H1 (cell line): ENCODE data around the gene GMFB. TPM values are rescaled to one million over a fixed set of nuclear protein-coding genes. Genes with fewer than 3 reads are reported as not detected.

Source experiments
- CTCF ChIA-PET: fragments of 300-600 bp; sonication (Branson Sonifier 250); formaldehyde crosslinking; loops from one replicate; lab custom pipeline; 2021; ENCODE audit not compliant: partially characterized antibody; lab: Charles Lee
- POLR2A ChIA-PET: fragments of 300-600 bp; sonication (Branson Sonifier 250); formaldehyde crosslinking; loops from one replicate; lab custom pipeline; 2021; ENCODE audit warnings: inconsistent platforms; ENCODE audit not compliant: partially characterized antibody; lab: Charles Lee
- DNase-seq, 2 experiments: peaks; one replicate each; pipeline versions ENCODE4 v3.0.0 to v3.0.0-alpha.2; 2010 to 2022; ENCODE audit warnings: low spot score in 2 of 2, low read depth in 1 of 2, mixed read lengths in 1 of 2
- FAIRE-seq: peaks from 2 replicates; lab custom pipeline; 2011; peaks lifted over from hg19 to GRCh38; lab: Jason Lieb, UNC
- H2AFZ ChIP-seq: 2 replicates; pipeline ENCODE4 v1.8.1; 2012; ENCODE audit warnings: low read length, inconsistent platforms
- H2AK5ac ChIP-seq: 2 replicates; pipeline ENCODE4 v1.6.1; 2013; ENCODE audit warnings: low read depth, low read length
- H2BK120ac ChIP-seq: replicated peaks from 2 replicates; pipeline ENCODE3; 2013; ENCODE audit warnings: low read depth, low read length, inconsistent platforms
- H2BK12ac ChIP-seq: 2 replicates; pipeline ENCODE4 v1.6.1; 2013; ENCODE audit warnings: low read depth, low read length
- H2BK15ac ChIP-seq: 2 replicates; pipeline ENCODE4 v1.6.1; 2013; ENCODE audit warnings: low read length
- H2BK20ac ChIP-seq: 2 replicates; pipeline ENCODE4 v1.6.1; 2013; ENCODE audit warnings: low read length
- H2BK5ac ChIP-seq: 2 replicates; pipeline ENCODE4 v1.6.1; 2013; ENCODE audit warnings: low read depth, low read length
- H3K14ac ChIP-seq: 2 replicates; pipeline ENCODE4 v1.6.1; 2013; ENCODE audit warnings: inconsistent platforms; ENCODE audit not compliant: insufficient read length
- H3K18ac ChIP-seq: 2 replicates; pipeline ENCODE4 v1.6.1; 2013; ENCODE audit warnings: low read length; ENCODE audit errors: extremely low read depth
- H3K23ac ChIP-seq: 2 replicates; pipeline ENCODE4 v1.6.1; 2013; ENCODE audit warnings: inconsistent platforms; ENCODE audit not compliant: insufficient read length
- H3K23me2 ChIP-seq: 2 replicates; pipeline ENCODE4 v1.6.1; 2013; ENCODE audit warnings: low read depth, low read length
- H3K27ac ChIP-seq: 2 replicates; pipeline ENCODE4 v1.6.1; 2011; ENCODE audit warnings: low read depth, low read length, inconsistent platforms
- H3K27me3 ChIP-seq, 4 experiments: replicated peaks in 1 of 4; 1 replicate in 1 of 4; 2 replicates in 3 of 4; pipeline versions ENCODE4 v1.6.1 to v1.8.1; 2011 to 2013; ENCODE audit warnings: low read length in 3 of 4, mild to moderate bottlenecking in 3 of 4, inconsistent platforms in 2 of 4, mixed read lengths in 2 of 4, moderate library complexity in 1 of 4; ENCODE audit not compliant: control insufficient read depth in 3 of 4, insufficient read depth in 3 of 4; ENCODE audit errors: extremely low read depth in 1 of 4
- H3K36me3 ChIP-seq, 4 experiments: 2 replicates each; pipeline versions ENCODE4 v1.6.1 to v1.8.1; 2011 to 2013; ENCODE audit warnings: mild to moderate bottlenecking in 4 of 4, low read length in 3 of 4, moderate library complexity in 2 of 4, control low read depth in 1 of 4, inconsistent platforms in 1 of 4; ENCODE audit not compliant: insufficient read depth in 4 of 4, control insufficient read depth in 2 of 4
- H3K4ac ChIP-seq: replicated peaks from 2 replicates; pipeline ENCODE3; 2013; ENCODE audit warnings: low read length, low read depth, mixed read lengths, inconsistent platforms; ENCODE audit not compliant: insufficient read length
- H3K4me1 ChIP-seq, 4 experiments: replicated peaks in 1 of 4; 1 replicate in 1 of 4; 2 replicates in 3 of 4; pipeline versions ENCODE4 v1.6.1 to v1.8.1; 2011 to 2013; ENCODE audit warnings: low read length in 3 of 4, inconsistent platforms in 2 of 4, mixed read lengths in 1 of 4; ENCODE audit not compliant: insufficient read depth in 4 of 4, control insufficient read depth in 3 of 4
- H3K4me2 ChIP-seq, 2 experiments: 2 replicates each; pipeline versions ENCODE4 v1.6.1 to v1.8.1; 2011 to 2013; ENCODE audit warnings: low read depth in 2 of 2, low read length in 2 of 2, control low read depth in 1 of 2, inconsistent platforms in 1 of 2, mild to moderate bottlenecking in 1 of 2; ENCODE audit not compliant: insufficient read depth in 1 of 2
- H3K4me3 ChIP-seq, 4 experiments: fragments of 200-600, 300-600 bp in 1 of 4; sonication (generic), shearing (Covaris generic), sonication (Bioruptor Twin) in 1 of 4; 2 replicates each; pipeline versions ENCODE4 v1.5.1 to v1.8.1; 2011 to 2016; ENCODE audit warnings: low read length in 4 of 4, low read depth in 3 of 4, control low read depth in 2 of 4, inconsistent platforms in 2 of 4, mild to moderate bottlenecking in 2 of 4, mixed read lengths in 1 of 4, moderate library complexity in 1 of 4; ENCODE audit not compliant: insufficient read depth in 2 of 4; ENCODE audit errors: extremely low read depth in 1 of 4
- H3K56ac ChIP-seq: replicated peaks from 2 replicates; pipeline ENCODE3; 2013; ENCODE audit warnings: low read depth, mild to moderate bottlenecking, mixed read lengths, low read length, inconsistent platforms; ENCODE audit not compliant: insufficient read length
- H3K79me1 ChIP-seq: 2 replicates; pipeline ENCODE4 v1.6.1; 2013; ENCODE audit warnings: low read depth, low read length, control low read depth
- H3K79me2 ChIP-seq, 2 experiments: 2 replicates each; pipeline versions ENCODE4 v1.6.1 to v1.8.1; 2012 to 2013; ENCODE audit warnings: low read length in 2 of 2, mild to moderate bottlenecking in 2 of 2, inconsistent platforms in 1 of 2; ENCODE audit not compliant: insufficient read depth in 2 of 2, control insufficient read depth in 1 of 2
- H3K9ac ChIP-seq, 4 experiments: replicated peaks in 1 of 4; 1 replicate in 1 of 4; 2 replicates in 3 of 4; pipeline versions ENCODE4 v1.6.1 to v1.8.1; 2011 to 2013; ENCODE audit warnings: low read depth in 3 of 4, low read length in 3 of 4, control low read depth in 2 of 4, mild to moderate bottlenecking in 2 of 4, moderate library complexity in 2 of 4, inconsistent platforms in 1 of 4; ENCODE audit errors: extremely low read depth in 1 of 4
- H3K9me3 ChIP-seq, 2 experiments: 2 replicates each; pipeline versions ENCODE4 v1.6.1 to v1.8.1; 2012 to 2013; ENCODE audit warnings: mild to moderate bottlenecking in 2 of 2, moderate library complexity in 2 of 2, control low read depth in 1 of 2, inconsistent platforms in 1 of 2, low read depth in 1 of 2, low read length in 1 of 2, mixed read lengths in 1 of 2; ENCODE audit not compliant: insufficient read depth in 2 of 2
- H4K20me1 ChIP-seq, 2 experiments: replicated peaks in 1 of 2; 2 replicates each; pipeline versions ENCODE3 to v1.8.1; 2011 to 2013; ENCODE audit warnings: inconsistent platforms in 2 of 2, low read length in 2 of 2, mild to moderate bottlenecking in 1 of 2; ENCODE audit not compliant: insufficient read depth in 2 of 2, control insufficient read depth in 1 of 2
- H4K5ac ChIP-seq: 2 replicates; pipeline ENCODE4 v1.6.1; 2013; ENCODE audit warnings: low read length, low read depth, mixed read lengths, inconsistent platforms; ENCODE audit not compliant: insufficient read length
- H4K8ac ChIP-seq: 2 replicates; pipeline ENCODE4 v1.8.0; 2013; ENCODE audit warnings: mild to moderate bottlenecking, moderate library complexity, low read length, inconsistent platforms; ENCODE audit not compliant: insufficient read depth; ENCODE audit errors: extremely low read depth
- H4K91ac ChIP-seq: replicated peaks from 2 replicates; pipeline ENCODE3; 2013; ENCODE audit warnings: low read length, mixed read lengths, inconsistent platforms; ENCODE audit not compliant: insufficient read length
- BRCA1 ChIP-seq: IDR thresholded peaks from 2 replicates; pipeline ENCODE4 v1.6.1; 2012; ENCODE audit warnings: low read depth, low read length, improper control_type of control experiment
- POLR2AphosphoS5 ChIP-seq: IDR thresholded peaks from 2 replicates; pipeline ENCODE4 v1.6.1; 2011; ENCODE audit warnings: low read depth, low read length
- POU5F1 ChIP-seq: IDR thresholded peaks from 2 replicates; pipeline ENCODE4 v1.6.1; 2011; ENCODE audit warnings: low read depth, mild to moderate bottlenecking, low read length, moderate library complexity
- RAD21 ChIP-seq, 2 experiments: IDR thresholded peaks in 1 of 2; conservative IDR thresholded peaks in 1 of 2; 2 replicates each; pipeline ENCODE4 v1.6.1; 2011; ENCODE audit warnings: low read depth in 2 of 2, low read length in 2 of 2, improper control_type of control experiment in 1 of 2, inconsistent platforms in 1 of 2, mild to moderate bottlenecking in 1 of 2, moderate library complexity in 1 of 2
- RXRA ChIP-seq: IDR thresholded peaks from 2 replicates; pipeline ENCODE4 v1.6.1; 2011; ENCODE audit warnings: low read depth, mild to moderate bottlenecking, low read length, moderate library complexity; ENCODE audit not compliant: insufficient read depth
- WGBS, 2 experiments: shearing (Covaris generic) in 1 of 2; methylation state at CpG; one replicate each; pipeline versions ENCODE4 v1.1.6 to v1.1.7; 2013 to 2015; ENCODE audit warnings: low lambda C conversion rate in 2 of 2, mixed read lengths in 2 of 2, inconsistent platforms in 1 of 2, low coverage in 1 of 2, missing lambda C conversion rate in 1 of 2; ENCODE audit not compliant: insufficient replicate concordance in 2 of 2, insufficient coverage in 1 of 2, insufficient read length in 1 of 2; ENCODE audit errors: extremely low coverage in 1 of 2, missing lambda C conversion rate in 1 of 2; 5-methylcytosine and 5-hydroxymethylcytosine counted together
- polyA plus RNA-seq, 7 experiments: library from polyadenylated mRNA; depleted of rRNA in 3 of 7; stranded (reverse) in 5 of 7; unstranded in 2 of 7; fragments of >200 nt in 5 of 7; fragments of 200-250 nt in 2 of 7; gene quantifications; 1 replicate in 5 of 7; 2 replicates in 1 of 7; 4 replicates in 1 of 7; pipeline versions ENCODE4 v1.2.1 to v1.2.3, GENCODE V29; 2011 to 2013; ENCODE audit warnings: missing spikeins in 2 of 7, mixed read lengths in 2 of 7
- total RNA-seq: library from RNA; stranded (reverse); fragmentation: NEBNext Ultra II Directional; extraction: Animal tissue kit (Norgen Biotek cat#: 25700); gene quantifications from 2 replicates; pipeline ENCODE4 v1.2.1, GENCODE V29; 2021

Gene GMFB
- total and polyA plus RNA-seq, 2 of the 8 experiments (the other 6 are each of a cell fraction or from before 2014, with no cell fraction given): 17.9 to 77.3 TPM

GRCh38 chr14:54438703-54439102 lies 50.1 kb downstream of the GMFB start:
- Histone ChIP-seq H4K20me1 (peaks cover 2% of the 10 kb centered on the region in 2 experiments), H3K4me2 (peak overlapping the region; percentile 12 to 49; a peak in 3 of 4 replicates), H3K79me2 (peaks cover 31 to 70% of the 10 kb centered on the region in 2 experiments), H3K27me3 (no peaks in the 10 kb centered on the region)
- no peak for DNase-seq
- CTCF ChIA-PET: interaction anchor here (0.7 to 2.5 kb wide), 6 partner anchors 15 to 274 kb away, joined by 3 to 7 read pairs (median 4); partner anchors contain the start of gene CDKN3
- POLR2A ChIA-PET: interaction anchor here (0.9 to 1.8 kb wide), 3 partner anchors 10 to 76 kb away, joined by 3 to 5 read pairs (median 5); no protein-coding TSS in a partner anchor
- no peak for TF ChIP-seq RAD21 (IDR thresholded peaks at IDR 0.05 in 1 of 2, conservative IDR thresholded peaks at IDR 0.05 in 1 of 2; ENCODE audit: low read depth in 2 of 2, low read length in 2 of 2)
- no peak for TF ChIP-seq RXRA
- TF ChIP-seq POLR2AphosphoS5: no peak
- no peak for TF ChIP-seq POU5F1
- TF ChIP-seq BRCA1: no peak
- TF ChIP-seq, all 59 proteins: peak for 0
- Histone ChIP-seq H3K4me3 (peak overlapping the region in 1 of 4 experiments; percentile 29; a peak in 1 of 8 replicates), H3K56ac (no peak overlapping the region), H2BK120ac (no peak overlapping the region), H3K27ac (no peak overlapping the region), H2BK20ac (no peak overlapping the region), H3K79me1 (peaks cover 5% of the 10 kb centered on the region), H3K23ac (no peak overlapping the region), H3K4ac (no peak overlapping the region), H3K4me1 (peaks cover 0 to 9% (median 6%) of the 10 kb centered on the region in 4 experiments; a peak in 5 of 7 replicates), H3K36me3 (peaks cover 0 to 3% (median 0%) of the 10 kb centered on the region in 4 experiments; a peak in 1 of 8 replicates), H3K23me2 (no peaks in the 10 kb centered on the region; the same call in 1 of the 2 replicates), H4K8ac (no peak overlapping the region), H3K18ac (no peak overlapping the region), H3K9me3 (no peaks in the 10 kb centered on the region), H4K91ac (no peak overlapping the region), H2BK5ac (no peak overlapping the region), H2AK5ac (no peak overlapping the region), H2AFZ (no peak overlapping the region), H3K9ac (no peak overlapping the region), H4K5ac (no peak overlapping the region), H3K14ac (no peak overlapping the region), H2BK15ac (no peak overlapping the region), H2BK12ac (no peak overlapping the region)
- 72% methylated on average over 4 of the region's 4 CpGs; no CpG with 5 or more reads in 1 of the 2 experiments for whole genome bisulfite sequencing, 2 experiments
- FAIRE-seq: no peak
